Measurements from ENCODE around the gene DNAJC27. TPM values are rescaled to one million over a fixed set of nuclear protein-coding genes. Genes with fewer than 3 reads are reported as not detected.

Gene DNAJC27
- 4.6 and 5.5 TPM in 2 replicates for total RNA-seq

GRCh38 chr2:24971536-24972314 is at the start of gene DNAJC27:
TSS of gene DNAJC27 (minus strand) at chr2:24971955. CDS start at chr2:24971904, 51 bp downstream.

GRCh38 chr2:24920098-24920808 is 51.5 kb downstream of the DNAJC27 start, which contains the start of gene ADCY3:
TSS of gene ADCY3 (minus strand) at chr2:24920237. CDS start at chr2:24918987, 1,250 bp downstream.

Other genes with a start within 250 kb of the DNAJC27 start
- gene PTRHD1, start 178.6 kb downstream of the DNAJC27 start, total RNA-seq, result 18.5 and 24.9 TPM in 2 replicates
- 5.6 and 25.9 TPM in 2 replicates for gene CENPO, start 178.5 kb downstream of the DNAJC27 start, total RNA-seq
- gene ADCY3, start 51.7 kb downstream of the DNAJC27 start, total RNA-seq, result 40.6 and 66.2 TPM in 2 replicates
- gene EFR3B, start 70.1 kb upstream of the DNAJC27 start, total RNA-seq, result 0.73 and 0.83 TPM in 2 replicates
- gene POMC, start 196.6 kb upstream of the DNAJC27 start, total RNA-seq, result 0.66 and 3.8 TPM in 2 replicates

Data from smooth muscle cell of trachea (primary cell).